ENCODE results near the gene ZNF862.

Gene ZNF862

DNA sequence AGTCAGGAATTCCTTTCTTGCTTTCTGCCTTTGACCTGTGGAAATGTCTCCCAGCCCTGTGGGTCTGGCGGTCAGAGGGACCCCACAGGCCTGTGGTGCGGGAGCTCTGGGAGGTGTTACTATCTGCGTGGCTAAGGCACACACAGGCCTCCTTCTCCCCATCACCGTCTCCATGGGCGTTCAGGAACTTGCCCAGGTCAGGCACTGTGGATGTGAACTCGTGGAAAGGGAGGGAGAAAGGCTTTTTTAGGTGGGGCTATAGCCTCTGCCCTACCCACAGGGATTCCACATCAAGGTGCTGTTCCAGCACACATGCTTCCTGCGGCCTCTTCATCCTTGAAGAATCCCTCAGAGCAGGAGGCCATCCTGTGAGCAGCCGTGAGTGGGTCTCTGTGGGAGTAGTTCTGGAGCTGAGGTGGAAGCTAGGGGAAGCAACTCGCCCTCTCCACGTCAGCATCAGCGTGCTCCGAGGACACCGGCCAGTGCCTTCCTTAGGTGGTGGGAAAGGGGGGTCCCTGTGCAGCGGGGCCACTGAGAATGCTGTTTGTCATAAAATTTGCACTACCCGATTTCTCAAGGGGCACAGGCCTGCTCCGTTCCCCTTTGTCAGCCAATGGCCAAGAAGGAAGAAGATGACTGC, 28.1 kb downstream of the ZNF862 start:
- no peak for DNase-seq

GRCh38 chr7:149866779-149867447, 28.7 kb downstream of the ZNF862 start:
- DNase-seq, result peak in 1 of 51 donors; percentile 14

DNA sequence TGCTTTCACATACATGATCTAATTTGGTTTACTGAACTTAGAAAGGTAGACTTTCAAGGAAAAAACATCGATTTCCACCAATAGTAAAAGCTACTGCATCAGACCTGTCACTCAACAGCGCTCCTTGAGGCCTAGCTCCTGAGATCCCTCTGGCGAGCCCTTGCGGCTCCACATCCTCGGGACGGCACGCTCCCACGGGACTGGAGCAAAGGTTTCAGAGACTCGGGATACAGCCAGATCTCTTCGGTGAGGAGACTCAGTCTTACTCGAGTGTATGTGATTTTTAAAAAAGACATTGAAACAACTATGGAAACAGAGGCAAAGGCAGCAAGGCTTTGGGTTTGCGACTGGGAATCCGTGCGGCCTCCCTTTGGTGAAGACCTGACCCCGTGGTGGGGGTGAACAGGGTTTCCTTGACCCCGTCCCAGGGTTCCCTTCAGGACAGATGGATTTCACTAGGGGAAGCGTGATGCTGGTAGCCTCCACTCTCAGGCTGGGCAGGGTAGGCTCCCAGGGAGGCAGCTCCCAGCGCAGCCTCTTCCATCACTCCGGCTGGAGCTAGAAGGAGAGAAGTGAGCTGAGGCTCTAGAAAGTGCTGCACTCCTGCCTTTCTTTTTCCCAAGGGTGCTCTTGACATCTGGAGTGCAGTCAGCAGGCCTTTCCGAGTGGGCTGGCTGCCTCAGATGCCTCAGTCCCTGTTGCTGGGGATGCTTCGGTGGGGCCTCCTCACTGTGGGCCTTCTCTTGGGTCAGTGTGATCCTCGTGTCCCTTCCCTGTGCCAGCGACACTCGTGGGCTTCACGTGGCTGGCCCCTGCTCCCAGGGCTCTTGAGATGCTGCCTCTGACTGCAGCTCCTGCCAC, 29.8 kb downstream of the ZNF862 start:
- no peak for DNase-seq

- DNase-seq, result peak in 5 of 51 donors; percentile 20 to 51 (median 39)
These were observed 30.6 kb downstream of the ZNF862 start for GRCh38 chr7:149868623-149869290.

DNA sequence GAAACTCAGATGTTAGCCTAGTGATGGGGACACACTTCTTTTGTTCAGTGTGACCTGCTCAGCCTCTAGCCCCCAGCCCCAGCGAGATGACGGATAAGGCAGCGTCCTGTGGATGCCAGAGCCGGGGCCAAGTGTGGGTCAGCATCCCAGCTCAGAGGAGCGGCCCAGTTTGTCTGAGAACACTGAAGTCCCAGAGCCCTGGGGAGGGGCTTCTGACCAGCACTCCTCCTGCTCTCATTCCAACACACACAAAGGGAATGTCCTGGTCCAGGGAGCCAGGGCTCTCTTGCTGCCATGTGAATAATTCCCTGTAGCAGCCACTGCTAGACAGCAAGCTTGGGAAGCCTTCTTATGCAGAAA, 31.1 kb downstream of the ZNF862 start:
- DNase-seq, result peak in 2 of 51 donors; percentile 24 to 25

DNA sequence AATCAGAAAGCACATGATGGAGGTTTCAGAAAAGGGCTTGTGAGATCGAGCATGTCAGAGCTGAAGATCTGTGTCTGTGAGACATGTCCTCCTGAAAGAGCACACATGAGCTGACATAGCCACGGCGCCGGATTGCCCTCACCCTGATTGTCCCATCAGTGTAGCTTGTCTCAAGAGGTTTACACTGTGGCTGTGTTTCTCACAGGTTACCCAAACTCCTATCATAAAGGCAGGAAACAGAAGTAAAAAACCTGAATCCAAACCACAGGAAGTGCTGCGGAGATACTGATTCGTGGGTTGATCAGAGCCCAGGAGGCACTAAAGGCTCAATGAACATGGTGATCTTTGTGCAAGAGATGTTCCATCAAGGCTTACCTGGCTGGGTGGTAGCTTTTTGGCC, 31.7 kb downstream of the ZNF862 start:
- DNase-seq, result no peak

- no peak for DNase-seq
These were observed 32.1 kb downstream of the ZNF862 start for GRCh38 chr7:149870274-149870673.

GRCh38 chr7:149870701-149871483, 32.7 kb downstream of the ZNF862 start:
- DNase-seq, result no peak

DNA sequence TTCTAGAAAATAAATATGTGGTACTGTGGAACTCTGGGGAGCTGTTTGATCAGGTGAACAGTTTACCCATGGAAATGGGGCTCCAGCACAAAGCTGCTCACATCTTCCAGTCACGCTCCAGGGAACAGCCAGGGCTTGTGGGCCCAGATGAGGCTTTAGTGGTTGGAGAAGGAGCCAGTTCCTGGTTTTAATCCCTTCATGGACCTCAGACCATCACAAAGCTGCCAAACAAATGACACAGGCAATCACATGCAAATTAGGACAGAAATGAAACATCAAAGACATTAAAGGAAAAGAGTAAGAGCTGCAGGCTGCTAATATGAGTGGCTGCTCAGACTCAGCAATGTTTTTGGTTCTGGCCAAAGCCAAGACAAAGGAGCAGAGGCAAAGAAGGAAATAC, 33.4 kb downstream of the ZNF862 start:
- DNase-seq, result peak in 1 of 51 donors; percentile 35

GRCh38 chr7:149872419-149873073, 34.4 kb downstream of the ZNF862 start:
- DNase-seq, result peak in 44 of 51 donors; percentile 15 to 88 (median 72)

DNA sequence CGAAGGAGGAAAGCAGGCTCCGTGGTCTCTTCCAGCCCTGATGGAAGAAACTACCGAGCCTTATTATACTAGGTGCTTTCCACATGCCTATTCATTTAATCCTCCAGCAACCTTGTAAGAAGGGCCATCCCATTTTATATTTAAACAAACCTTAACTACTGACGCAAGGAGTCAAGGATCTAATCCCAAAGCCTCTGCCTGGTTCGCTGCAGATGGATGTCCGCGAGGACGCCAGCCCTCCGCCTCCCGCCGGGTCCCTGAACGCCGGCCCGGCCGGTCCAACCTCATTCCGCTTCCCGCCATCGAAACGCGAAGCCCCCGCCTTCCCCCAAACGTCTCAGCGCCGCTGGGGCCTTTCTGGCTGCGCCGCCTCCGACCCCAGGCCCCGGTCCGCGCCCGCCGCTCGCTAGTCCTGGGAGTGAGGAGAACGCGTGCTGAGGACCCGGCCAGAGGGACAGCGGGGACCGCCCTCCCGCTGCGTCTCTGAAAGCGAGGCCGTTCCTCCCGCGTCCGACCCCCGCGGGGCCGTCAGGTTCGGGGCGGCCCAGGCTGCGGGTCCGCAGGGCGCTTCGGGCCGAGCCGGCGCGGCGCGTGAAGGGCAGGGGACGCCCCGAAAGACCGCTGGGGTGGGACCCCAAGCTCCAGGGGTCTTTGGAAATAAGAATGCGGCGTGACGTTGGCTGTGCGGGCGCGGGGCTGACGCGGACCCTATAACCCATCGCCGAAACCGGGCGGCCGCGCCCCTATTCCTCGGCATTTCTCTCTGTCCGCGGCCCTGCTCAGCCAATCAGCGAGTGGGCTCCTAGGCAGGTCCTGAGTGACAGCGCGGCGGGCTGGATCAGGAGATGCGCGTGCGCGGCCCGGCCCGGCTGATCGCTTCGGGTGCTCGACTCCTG, 35.1 kb downstream of the ZNF862 start, which contains the start of gene ATP6V0E2:
Gene ATP6V0E2 (plus strand): TSS at position 896 of the 896 bp plus-strand sequence. CDS start 97 bp downstream, outside the sequence.
- DNase-seq, result peak; percentile 69 to 98 (median 94)

DNA sequence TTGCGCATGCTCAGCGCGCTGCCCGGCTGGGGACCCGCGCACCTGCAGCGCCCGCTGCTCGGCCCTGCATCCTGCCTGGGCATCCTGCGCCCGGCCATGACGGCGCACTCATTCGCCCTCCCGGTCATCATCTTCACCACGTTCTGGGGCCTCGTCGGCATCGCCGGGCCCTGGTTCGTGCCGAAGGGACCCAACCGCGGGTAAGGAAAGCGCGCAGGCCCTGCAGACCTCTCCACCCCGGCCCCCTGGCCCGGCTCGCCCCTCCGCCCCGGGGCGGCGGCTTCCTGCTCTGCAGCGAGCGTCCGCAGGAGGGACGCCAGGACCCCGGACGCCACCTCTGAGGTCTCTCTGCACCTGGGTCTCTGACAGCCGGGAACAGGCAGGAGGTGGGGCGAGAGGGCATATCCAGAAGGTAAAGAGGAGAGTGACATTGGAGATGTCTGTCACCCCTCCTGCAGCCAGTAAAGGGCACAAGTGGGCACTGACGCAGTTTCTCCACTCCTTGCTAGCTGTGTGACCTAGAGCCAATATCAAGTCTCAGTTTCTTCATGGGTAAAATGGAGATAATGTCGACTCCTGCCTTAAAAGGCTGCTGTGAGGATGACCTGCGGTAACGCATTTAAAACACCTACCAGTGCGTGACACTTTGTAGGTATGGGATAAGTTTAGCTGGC, 35.9 kb downstream of the ZNF862 start:
- no peak for DNase-seq

DNA sequence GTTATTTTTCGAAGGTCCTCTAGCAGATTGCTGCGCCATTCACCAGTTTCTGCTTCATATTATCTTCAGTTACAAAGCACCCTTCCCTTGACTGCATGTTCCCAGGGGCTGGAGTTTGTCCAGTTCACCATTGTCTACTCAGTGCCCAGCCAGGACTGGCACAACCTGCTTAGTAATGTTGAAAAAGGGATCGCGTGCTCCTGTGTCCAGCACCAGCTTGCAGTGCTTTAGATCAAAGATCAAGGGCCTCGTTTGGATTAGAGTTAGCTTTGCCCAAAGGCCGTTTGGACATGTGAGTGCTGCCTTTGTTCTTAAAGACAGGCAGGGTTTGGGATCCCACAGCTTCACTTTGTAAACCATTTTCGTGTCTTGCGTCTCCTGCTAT, 36.5 kb downstream of the ZNF862 start:
- DNase-seq, result peak in 2 of 51 donors; percentile 30 to 33

DNA sequence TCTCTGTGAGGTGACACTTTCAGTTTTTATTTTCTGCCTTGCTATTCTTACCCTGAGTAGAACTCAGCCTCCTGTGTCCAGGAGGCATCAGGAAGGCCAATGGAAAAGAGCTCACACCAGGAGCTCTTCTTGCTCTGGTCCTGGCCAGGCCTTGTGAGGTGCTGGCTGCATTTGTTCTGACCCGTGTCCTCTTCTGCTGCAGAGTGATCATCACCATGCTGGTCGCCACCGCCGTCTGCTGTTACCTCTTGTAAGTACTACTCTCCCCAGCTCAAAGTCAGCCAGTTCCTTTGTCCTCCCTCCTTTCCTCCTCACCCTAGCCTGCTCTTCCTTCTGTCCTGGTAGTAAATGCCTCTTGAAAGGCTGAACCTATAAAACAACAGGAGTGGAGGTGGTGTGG, 37.2 kb downstream of the ZNF862 start:
- no peak for DNase-seq

DNA sequence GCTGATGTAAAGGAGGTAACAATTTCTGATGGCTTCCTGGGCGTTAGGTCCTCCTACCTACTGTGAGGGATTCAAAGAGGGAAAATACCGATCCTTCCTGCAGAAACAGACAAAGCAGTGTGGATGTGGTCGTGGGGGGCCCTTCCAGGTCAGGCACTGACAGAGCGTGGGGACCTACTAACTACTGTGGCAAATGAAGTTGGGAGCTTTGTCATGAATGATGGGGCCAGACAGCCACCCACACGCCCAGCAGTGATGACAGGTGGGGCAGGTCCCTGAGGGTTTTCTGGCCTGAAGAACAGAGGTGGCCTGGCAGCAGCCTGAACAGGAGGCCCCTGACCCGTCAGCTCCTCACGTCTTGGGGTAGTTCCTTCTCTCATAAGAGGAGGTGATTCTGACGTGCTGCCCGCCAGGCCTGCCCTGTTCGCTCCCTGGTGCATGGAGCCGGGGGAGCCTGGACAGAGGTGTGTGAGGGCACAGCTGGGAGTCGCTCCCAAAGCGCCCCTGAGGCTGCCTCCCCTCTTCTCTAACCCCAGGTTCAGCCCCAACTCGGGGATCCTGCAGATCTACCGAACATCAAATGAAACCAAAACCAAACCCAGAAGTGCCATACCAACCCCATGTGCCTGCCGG, 39.8 kb downstream of the ZNF862 start:
- DNase-seq, result no peak

GRCh38 chr7:149878523-149878921, 40.3 kb downstream of the ZNF862 start:
- no peak for DNase-seq

DNA sequence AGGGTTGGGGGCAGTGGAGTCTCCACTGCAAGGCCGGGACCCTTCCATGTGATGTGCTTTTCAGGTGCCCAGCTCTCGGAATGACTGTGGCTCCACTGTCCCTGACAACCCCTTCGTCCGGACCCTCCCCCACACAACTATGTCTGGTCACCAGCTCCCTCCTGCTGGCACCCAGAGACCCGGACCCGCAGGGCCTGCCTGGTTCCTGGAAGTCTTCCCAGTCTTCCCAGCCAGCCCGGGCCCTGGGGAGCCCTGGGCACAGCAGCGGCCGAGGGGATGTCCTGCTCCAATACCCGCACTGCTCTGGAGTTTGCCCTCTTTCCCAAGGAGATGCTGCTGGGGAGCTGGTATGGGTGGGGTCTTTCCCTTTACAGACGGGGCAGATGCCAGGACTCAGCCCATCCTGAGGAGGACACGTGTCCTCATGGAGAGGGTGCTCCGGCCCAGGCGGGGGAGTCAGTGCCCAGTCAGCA, 41.1 kb downstream of the ZNF862 start:
- DNase-seq, result no peak
